ENCODE results near the gene SEC31B. TPM values are rescaled to one million over a fixed set of nuclear protein-coding genes. Genes with fewer than 3 reads are reported as not detected.

Gene SEC31B
- total RNA-seq, 2 donors from 2014 or later, result 9.0 to 13.6 TPM

DNA sequence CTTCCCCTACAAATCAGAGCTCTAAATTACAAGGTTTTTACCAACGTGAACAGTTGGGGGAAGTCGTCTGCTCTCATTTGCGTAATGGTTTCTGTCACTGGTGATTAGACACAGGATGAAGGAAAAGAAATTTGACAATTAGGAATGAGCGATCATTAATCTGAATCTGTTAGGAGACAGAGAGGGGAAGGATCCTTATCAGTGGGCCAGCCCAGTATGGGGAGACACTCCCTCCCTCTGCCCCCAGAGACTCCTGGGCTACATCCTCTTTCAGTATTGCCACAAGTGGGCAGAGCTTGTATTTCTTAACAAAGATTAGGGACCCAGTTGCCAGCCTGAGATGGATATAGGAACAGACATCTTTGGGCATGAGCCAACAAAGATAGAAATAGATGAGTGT, 31.5 kb upstream of the SEC31B start:
- no peak overlapping the region for H3K27ac ChIP-seq (ENCODE audit: low read depth, low read length)
- Mint-ChIP-seq H3K27ac (no peak overlapping the region), H3K36me3 (ENCODE audit: low read depth) (peaks cover 50% of the 10 kb centered on the region), H3K4me1 (peaks cover 24% of the 10 kb centered on the region), H3K4me3 (no peak overlapping the region), H3K27me3 (ENCODE audit: insufficient read depth) (no peaks in the 10 kb centered on the region), H3K9me3 (no peaks in the 10 kb centered on the region)
- TF ChIP-seq, protein P1, sequence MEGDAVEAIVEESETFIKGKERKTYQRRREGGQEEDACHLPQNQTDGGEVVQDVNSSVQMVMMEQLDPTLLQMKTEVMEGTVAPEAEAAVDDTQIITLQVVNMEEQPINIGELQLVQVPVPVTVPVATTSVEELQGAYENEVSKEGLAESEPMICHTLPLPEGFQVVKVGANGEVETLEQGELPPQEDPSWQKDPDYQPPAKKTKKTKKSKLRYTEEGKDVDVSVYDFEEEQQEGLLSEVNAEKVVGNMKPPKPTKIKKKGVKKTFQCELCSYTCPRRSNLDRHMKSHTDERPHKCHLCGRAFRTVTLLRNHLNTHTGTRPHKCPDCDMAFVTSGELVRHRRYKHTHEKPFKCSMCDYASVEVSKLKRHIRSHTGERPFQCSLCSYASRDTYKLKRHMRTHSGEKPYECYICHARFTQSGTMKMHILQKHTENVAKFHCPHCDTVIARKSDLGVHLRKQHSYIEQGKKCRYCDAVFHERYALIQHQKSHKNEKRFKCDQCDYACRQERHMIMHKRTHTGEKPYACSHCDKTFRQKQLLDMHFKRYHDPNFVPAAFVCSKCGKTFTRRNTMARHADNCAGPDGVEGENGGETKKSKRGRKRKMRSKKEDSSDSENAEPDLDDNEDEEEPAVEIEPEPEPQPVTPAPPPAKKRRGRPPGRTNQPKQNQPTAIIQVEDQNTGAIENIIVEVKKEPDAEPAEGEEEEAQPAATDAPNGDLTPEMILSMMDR (conservative IDR thresholded peaks at IDR 0.05), result no peak
- H3K4me3 ChIP-seq (ENCODE audit: low read length), result no peak overlapping the region
- no peaks in the 10 kb centered on the region for H3K9me3 ChIP-seq (ENCODE audit: control insufficient read depth, low read length)
- H3K27me3 ChIP-seq (ENCODE audit: control insufficient read depth, insufficient read depth, low read length, poor library complexity, severe bottlenecking), result no peaks in the 10 kb centered on the region
- DNase-seq, result no peak
- WGBS, 2 experiments (ENCODE audit: insufficient coverage in 1 of 2, insufficient read length in 1 of 2), result 96 to 100% methylated on average over 3 to 4 of the region's 4 CpGs
- H3K4me1 ChIP-seq (ENCODE audit: control insufficient read depth, insufficient read depth, low read length), result peaks cover 20% of the 10 kb centered on the region
- peaks cover 61% of the 10 kb centered on the region for H3K36me3 ChIP-seq (ENCODE audit: control insufficient read depth, insufficient read depth, low read length)
- H3K9ac ChIP-seq (ENCODE audit: extremely low read depth, low read length, poor library complexity, severe bottlenecking), result no peak overlapping the region

DNA sequence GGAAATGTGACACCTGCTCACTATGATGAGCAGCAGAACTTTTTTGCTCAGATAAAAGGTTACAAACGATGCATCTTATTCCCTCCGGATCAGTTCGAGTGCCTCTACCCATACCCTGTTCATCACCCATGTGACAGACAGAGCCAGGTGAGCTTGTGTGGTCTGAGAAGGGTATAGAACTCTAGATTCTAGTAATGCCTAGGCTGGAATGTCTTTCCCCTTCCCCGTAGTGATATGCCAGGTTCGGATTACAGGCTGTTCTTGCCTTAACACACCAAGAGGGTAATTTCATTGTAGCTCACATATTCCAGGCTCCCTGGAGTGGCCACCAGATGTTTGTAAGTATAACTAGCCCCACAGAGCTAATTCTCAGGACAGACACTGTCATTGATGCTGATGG, 25.3 kb upstream of the SEC31B start:
- no peaks in the 10 kb centered on the region for H3K9me3 ChIP-seq (ENCODE audit: control insufficient read depth, low read length)
- H3K36me3 Mint-ChIP-seq (ENCODE audit: low read depth), result peaks cover 84% of the 10 kb centered on the region
- H3K27me3 ChIP-seq (ENCODE audit: control insufficient read depth, insufficient read depth, low read length, poor library complexity, severe bottlenecking), result no peaks in the 10 kb centered on the region
- peaks cover 7% of the 10 kb centered on the region for H3K4me1 Mint-ChIP-seq
- WGBS, 2 experiments (ENCODE audit: insufficient coverage in 1 of 2, insufficient read length in 1 of 2), result 92% methylated on average over 5 of the region's 5 CpGs
- H3K27ac ChIP-seq (ENCODE audit: low read depth, low read length), result no peak overlapping the region
- peaks cover 91% of the 10 kb centered on the region for H3K36me3 ChIP-seq (ENCODE audit: control insufficient read depth, insufficient read depth, low read length)
- no peak for DNase-seq
- no peak overlapping the region for H3K4me3 ChIP-seq (ENCODE audit: low read length)
- H3K9ac ChIP-seq (ENCODE audit: extremely low read depth, low read length, poor library complexity, severe bottlenecking), result no peak overlapping the region
- H3K27ac Mint-ChIP-seq, result no peak overlapping the region
- TF ChIP-seq, protein P1 (conservative IDR thresholded peaks at IDR 0.05), result no peak
- peaks cover 4% of the 10 kb centered on the region for H3K4me1 ChIP-seq (ENCODE audit: control insufficient read depth, insufficient read depth, low read length)
- H3K27me3 Mint-ChIP-seq (ENCODE audit: insufficient read depth), result no peaks in the 10 kb centered on the region
- no peak overlapping the region for H3K4me3 Mint-ChIP-seq
- H3K9me3 Mint-ChIP-seq, result no peaks in the 10 kb centered on the region

DNA sequence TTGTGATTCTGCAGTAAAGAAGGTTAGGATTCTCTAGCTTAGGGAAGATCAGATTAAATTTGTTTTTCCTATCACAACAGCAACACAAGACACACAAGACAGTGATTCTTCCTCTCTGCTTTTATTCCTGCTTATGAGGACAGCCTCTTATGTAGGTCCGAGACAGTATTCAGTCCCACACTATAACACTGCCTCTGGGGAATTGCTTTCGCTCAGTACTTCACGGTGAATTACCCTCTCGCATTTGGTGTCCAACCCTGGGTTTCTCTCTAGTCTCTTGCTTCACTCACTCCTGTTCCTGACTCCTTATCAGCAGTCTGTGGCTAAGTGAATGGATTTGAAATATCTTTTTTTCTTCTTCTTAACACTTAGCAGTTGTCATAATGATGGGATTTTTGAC, 17.8 kb upstream of the SEC31B start:
- Mint-ChIP-seq H3K27me3 (ENCODE audit: insufficient read depth) (no peaks in the 10 kb centered on the region), H3K27ac (no peak overlapping the region), H3K4me1 (peaks cover 15% of the 10 kb centered on the region), H3K9me3 (no peaks in the 10 kb centered on the region), H3K36me3 (ENCODE audit: low read depth) (peaks cover 46% of the 10 kb centered on the region), H3K4me3 (no peak overlapping the region)
- H3K9me3 ChIP-seq (ENCODE audit: control insufficient read depth, low read length), result no peaks in the 10 kb centered on the region
- no peak overlapping the region for H3K9ac ChIP-seq (ENCODE audit: extremely low read depth, low read length, poor library complexity, severe bottlenecking)
- no peaks in the 10 kb centered on the region for H3K4me1 ChIP-seq (ENCODE audit: control insufficient read depth, insufficient read depth, low read length)
- no peak overlapping the region for H3K27ac ChIP-seq (ENCODE audit: low read depth, low read length)
- DNase-seq, result no peak
- WGBS, 2 experiments (ENCODE audit: insufficient coverage in 1 of 2, insufficient read length in 1 of 2), result 93 to 96% methylated on average over 3 of the region's 4 CpGs
- H3K4me3 ChIP-seq (ENCODE audit: low read length), result peak overlapping the region; percentile 82
- TF ChIP-seq, protein P1 (conservative IDR thresholded peaks at IDR 0.05), result no peak
- no peaks in the 10 kb centered on the region for H3K27me3 ChIP-seq (ENCODE audit: control insufficient read depth, insufficient read depth, low read length, poor library complexity, severe bottlenecking)
- H3K36me3 ChIP-seq (ENCODE audit: control insufficient read depth, insufficient read depth, low read length), result peaks cover 44% of the 10 kb centered on the region
